Dedifferentiated amniotic fluid mesenchymal stem cell (primary cell): ENCODE results near the gene ANXA4.
"Not testable (repeated sequence)": the region's sequence is repeated elsewhere in the genome, so short reads cannot be mapped to it uniquely, and the experiment has no call there.

ENCODE experiments used
- DNase-seq: peaks from one replicate; pipeline ENCODE4 v3.0.0-alpha.2; 2016; ENCODE audit errors: extremely low spot score

ANXA4 gene

DNA sequence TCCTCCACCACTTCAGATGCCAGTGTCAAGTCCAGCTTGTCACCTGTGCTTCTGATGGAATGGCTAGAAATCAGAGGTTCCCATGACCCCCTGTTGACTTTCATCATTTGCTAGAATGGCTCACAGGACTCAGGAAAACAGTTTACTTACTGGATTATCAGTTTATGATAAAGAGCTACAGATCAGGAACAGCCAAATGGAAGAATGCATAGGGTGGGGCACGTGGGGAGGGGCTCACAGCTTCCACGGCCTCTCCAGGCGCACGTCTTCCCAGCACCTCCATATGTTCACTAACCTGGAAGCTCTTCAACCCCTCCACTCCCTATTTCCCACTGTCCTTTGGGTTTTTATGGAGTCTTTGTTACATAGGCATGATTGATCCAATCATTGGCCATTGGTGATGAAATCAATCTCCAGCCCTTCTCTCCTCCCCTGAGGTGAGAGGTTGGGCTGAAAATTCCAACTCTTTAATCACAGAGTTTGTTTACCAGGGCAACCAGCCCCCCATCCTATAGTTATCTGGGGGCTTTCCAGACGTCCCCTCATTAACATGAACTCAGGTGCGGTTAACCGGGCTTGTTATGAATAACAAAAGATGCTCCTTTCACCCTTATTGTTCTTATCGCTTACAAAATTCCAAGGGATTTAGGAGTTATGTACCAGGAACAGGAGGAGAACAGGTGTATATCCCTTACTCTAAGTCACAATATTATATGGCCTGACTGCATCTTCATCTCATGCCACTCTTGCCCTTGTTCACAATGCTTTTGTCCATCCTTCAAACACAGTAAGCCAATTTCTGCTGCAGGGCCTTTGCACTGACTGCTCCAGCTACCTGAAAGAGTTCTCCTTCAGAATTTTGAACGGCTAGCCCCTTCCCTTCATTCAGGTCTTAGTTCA, 35.2 kb downstream of the ANXA4 start:
- no peak for DNase-seq

DNA sequence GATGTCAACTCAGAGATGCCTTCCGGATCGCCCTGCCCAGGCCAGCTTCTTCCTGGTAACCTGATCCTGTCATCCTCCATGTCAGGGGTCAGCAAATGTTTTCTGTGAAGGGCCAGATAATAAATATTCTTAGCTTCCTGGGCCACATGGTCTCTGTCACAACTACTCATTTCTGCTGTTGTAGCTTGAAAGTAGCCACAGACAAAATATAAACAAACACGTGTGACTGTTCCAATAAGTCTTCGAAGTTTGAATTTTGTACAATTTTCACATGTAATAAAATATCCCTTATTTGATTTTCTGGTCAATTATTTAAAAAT, 35.8 kb downstream of the ANXA4 start:
- DNase-seq: no peak

DNA sequence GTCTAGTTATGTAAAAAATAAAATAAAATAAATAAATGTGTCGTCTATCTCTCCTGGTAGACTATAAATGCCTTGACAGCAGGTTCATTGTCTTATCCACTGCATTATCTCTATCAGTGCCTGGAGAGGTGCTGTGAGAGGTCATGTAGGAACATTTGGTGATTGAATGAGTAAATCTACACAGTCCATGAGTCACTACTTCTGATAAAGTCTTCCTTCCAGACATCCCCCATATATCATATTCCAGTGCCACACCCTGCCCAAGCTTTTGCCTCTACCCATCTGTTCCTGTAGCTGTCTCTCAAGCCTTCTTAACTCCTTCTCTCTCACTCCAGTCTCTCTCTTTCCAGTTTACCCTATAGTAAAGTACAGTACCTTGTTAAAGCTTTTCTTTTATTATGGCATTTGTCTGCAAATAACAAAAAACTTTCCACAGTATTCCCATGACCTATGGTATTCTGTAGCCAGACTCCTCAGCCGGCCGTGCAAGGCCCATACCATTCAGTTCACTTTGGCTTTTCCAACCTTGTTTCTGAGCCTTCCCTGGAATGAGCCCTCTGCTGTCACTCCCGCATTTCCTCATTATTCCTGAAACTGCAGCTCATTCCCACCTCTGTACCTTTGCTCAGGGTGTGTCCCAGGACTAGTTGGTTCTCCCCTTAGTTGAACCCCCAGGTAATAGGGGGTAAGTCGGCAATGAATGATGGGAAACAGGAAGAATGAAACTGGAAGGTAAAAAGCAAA, 37.5 kb downstream of the ANXA4 start:
- DNase-seq: no peak

DNA sequence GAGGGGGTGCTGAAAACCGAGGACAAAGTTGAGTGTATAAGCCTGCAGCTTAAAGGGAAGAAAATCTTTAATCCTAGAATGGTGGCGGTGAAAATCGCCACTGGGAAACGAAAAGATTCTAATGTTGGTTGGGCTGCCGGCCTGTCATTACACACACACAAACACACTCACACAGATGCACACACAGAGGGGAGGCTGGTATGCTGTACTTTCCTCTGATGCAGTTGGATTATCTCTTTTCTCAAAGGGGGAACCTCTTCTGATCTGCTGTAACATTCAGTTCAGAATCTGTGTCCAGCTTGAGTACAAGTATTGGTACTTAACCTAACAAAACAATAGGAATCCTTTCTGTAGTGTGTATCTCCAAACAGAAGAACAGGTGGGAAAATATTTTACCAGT, 39.0 kb downstream of the ANXA4 start:
- DNase-seq: no peak

DNA sequence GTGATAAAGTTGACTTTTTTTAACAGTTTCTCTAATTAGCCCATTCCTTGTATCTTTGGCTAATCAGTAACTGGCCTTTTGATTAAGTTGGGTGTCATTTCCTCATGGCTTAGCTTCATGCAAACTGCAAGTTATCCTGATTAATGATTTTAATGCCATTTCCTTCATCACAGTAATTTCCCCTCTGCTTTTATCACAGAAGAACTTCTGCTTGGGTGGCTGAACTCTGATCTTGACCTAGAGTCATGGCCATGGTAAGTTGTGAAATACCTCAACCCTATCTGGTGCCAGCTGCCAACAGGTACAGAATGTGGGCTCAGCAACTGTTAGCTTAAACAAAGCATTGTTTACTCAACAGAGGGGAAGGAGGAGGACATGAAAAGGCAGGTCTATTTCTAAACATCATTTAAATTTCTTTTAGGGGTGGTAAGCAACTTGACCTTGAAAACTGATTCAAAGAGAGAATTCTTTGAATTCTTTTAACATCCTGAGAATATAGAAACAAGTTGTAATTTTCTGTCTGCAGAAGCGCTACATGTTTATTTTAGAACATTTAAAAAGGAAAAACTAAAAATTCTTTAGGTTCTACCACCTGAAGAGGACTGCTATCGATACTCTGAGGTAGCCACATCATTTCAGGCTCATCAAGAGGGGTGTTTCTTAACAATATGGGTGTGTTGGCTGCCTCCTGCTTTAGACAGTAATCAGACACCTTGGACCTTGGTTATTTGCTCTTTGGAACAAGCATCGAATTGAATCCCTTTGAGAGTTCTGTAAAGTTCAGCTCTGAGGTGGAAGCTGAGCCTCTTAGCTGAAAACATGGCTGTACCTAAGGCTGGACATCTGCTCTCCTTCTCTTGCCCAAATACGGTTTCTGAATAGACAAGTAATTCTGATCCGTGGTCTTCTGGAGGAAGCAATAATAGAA, 39.7 kb downstream of the ANXA4 start:
- DNase-seq: no peak

DNA sequence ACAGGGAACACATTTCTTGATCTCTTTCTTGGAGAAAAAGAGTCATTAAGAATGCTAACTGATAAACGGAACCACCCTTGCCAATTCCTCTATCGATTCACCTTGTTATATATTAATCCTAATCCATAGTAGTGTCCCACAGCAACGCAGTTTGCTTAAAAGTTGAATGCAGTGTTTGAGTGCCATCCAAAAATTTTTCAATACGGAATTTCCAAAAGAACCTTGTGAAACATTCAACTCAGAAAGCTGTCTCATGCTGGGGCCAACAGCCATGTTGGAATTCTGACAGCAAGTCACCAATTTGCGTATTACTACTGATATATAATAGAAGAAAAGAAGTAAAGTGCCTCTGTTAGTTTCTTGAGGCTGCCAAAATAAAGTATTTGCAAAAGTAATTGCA, 42.3 kb downstream of the ANXA4 start:
- no peak for DNase-seq

DNA sequence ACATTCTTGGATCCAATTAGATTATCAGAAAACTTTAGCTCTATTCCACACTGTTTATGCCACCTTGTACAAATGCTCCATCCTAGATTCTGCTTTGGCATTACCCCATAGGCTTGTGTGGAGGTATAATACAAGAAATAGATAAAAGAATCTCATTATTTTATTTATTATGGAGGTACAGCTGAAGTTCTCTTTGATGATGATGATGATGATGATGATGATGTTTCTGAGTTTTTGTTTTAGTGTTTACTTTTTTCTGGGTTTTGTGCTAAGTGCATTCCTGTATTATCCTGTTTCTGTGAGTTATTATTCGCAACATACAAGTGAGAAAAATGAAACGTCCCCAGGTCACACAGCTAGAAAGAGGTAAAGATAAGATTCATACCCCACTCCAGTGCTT, 43.4 kb downstream of the ANXA4 start:
- DNase-seq: no peak

DNA sequence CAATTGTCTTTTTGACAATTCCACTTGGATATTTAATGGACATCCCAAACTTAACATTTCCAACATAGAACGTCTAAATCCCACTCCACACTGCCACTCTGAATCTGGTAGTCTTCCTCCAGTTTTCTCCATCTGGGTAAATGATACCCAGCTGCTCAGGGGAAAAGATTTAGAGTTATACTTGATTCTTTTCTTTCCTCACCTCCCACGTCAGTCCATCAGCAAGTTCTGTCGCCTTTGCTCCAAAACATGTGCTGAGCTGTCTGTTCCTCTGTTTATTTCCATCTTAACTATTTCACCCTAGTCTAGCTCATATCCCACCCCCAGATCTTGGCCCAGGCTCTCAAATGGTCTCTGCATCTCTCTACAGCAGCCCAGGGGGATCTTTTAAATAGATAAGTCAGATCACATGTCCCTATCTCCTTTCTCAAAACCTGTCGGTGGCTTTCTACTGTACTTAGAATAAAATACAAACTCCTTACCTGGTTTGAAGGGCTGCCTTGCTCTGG, 44.2 kb downstream of the ANXA4 start:
- no peak for DNase-seq

DNA sequence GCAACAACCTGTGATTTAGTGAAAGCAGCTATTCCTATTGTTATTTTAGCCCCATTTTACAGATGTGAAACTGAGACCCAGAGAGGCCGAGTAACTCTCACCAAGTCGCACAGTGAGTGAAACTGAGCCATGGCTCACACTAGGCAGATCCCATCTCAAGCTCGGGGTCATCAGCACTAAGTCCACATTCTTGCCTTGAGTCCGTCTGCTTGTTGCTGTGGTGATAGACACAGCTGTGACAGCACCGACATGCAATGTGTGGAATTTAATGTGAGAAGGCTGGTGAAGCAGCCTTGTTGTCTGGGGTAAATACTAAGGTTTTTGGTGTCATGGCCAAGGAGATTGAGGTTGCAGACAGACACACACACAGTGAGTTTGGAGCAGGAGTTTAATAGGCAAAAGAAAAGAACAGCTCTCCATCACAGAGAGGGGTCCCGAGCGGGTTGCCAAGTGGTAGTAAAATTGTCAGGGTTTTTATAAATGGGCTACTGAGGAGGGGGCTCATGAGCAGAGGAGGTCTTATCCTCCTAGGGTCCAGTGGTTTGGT, 47.3 kb downstream of the ANXA4 start:
- DNase-seq: peak; percentile 88

DNA sequence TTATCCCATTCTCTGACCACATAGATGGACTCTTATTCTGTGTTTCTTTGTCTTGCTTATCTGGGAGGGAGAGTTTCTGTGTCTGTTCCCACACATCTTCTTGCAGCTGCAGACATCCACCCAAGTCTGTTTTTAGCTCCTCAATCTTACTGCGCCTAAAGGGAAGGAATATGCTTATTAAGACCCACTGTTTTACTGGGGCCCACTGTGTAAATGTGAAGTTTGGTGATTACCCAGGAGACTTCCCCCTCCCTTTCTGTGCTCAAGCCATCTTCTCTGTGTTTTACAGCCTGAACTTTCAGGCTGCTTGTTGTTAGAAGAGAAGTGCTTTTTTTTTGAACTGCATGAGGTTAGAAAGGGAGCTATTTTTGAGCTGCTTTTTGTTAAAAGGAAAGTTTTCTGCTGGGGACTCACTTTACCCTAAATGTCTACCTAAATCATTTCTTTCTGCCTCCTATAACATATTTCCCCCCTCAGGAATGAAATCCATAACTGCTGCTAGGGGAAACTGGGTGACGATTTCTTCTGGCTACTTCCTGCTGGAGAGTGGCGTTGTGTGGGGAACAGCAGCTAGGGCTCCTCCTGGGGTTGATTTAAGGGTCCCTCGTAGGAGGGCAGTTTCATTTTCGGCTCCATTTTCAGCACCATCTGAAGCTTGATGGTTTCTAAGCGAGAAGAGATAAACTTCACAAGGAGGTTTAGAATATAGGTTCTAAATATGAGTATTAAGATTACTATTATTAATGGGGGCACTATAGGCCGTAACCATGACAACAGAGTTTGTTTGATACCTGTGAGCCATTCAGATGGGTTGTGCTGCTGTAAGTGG, 48.1 kb downstream of the ANXA4 start:
- no peak for DNase-seq

DNA sequence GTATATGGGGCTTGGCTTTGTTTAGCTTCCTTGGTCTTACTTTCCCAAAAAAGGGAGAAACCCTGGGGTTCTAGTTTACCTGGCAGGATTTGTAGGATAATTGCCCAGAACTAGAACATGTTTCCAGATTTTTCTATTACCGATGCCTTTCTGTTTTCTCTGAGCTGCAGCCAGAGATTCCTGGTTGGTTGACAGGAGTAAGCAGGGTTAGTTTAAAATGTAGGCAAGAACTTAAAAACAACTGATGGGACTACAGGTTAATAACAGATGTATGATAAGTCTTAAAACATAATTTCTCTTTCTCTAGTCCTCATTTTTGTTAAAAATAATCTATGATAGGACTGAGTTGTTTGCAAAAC, 48.6 kb downstream of the ANXA4 start:
- no peak for DNase-seq

DNA sequence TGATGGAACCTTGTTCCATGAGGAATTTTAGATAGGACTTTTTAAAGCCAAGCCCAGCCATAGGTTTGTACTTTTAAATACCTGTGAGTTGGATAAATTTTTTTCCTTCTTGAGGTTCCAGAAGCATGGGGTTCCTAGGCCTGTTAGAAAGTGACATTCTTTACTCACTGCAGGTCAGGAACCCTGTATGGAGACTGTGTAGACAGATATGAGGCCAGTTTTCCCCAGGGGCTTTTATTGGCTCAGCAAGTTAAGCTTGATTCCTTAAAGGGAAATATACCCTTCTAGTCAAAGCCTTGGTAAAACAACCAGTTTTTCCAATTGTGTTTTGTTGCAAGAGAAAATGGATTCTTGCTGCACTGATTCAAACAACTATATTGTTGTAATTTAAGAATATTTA, 49.1 kb downstream of the ANXA4 start:
- DNase-seq: no peak

DNA sequence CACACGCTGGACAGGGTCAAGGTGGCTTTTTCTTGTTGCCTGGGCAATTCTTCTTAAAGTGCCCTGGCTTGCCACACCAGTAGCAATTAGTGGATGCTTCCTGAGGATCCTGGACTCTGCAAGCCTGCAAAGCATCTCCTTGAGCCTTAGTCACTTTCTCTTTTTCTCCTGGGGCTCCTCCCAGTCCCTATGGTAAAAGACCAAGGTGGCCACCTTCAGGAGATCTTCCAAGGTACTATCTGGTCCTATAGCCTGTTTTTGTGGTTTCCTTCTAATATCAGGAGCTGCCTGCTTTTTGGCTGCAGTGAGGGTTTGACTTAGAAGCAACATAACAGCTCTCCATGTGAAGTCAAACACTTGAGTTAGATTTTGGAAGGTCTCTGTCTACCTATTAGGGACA, 54.2 kb downstream of the ANXA4 start:
- no peak for DNase-seq

DNA sequence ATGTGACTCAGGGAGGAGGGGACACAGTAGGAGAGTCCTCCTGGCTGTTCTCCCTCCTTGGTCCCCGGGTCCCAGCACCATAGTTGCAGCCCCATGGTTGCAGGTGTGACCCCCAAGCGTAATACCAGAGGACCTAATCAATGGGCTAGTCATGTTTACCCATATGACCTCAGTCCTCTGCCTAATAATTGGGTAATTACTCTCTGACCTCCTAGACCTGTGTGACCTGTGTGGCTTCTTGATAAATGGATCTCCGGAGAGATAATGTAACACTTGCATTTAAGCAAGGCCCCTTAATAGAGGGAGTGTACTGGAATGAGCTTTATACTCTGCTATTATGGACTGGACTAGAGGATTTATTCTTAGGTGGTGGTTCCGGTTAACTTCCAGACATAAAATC, 55.3 kb downstream of the ANXA4 start:
- no peak for DNase-seq

DNA sequence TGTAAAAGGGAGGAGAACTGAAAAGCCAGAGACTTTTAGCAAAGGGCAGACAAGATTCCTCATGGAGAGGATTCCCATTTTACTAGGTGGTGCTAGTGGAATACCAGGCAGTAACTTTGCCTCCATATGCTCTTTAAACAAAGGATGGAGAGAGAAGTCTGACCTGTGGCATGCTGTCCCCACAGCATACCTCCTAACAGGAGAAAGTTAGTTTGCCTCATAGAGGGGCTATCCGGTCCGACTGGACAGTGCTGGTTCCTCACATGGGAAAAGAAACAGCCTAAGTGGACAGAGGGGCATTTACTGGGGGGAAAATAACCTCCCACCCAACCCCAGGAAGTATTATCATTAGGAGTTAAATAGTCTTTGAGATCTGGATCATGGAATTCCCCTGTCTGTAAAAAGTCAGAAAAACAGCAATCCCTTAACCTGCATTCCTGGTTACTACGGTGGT, 55.9 kb downstream of the ANXA4 start:
- peak; percentile 36 for DNase-seq

DNA sequence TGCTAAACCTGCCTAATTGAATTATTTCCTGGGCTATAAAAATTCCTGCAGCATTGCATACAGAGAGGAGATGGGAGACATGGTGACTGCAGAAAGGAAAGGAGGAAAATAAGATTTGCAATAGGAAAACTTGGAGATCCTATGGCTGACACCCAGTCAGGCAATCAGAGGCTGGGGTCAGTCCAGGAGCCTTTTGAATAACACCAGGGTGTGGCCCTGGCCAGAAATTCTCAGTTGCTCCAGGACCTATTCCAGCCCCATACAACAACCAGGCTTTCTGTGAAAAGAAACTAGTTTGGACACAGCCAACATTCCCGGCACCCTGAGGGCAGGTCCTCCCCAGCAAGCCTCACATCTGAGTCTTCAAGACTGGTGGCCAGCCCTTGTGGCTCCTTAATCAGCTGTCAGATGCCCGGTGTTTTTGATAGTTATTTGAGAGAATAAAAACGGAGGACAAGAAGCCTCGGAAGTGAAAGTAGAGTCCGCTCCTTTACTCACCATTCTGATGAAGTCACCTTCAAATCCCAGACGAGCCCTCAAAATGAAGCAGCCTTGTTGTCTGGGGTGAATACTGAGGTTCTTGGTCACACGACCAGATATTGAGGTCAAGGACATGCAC, 56.5 kb downstream of the ANXA4 start:
- no peak for DNase-seq

DNA sequence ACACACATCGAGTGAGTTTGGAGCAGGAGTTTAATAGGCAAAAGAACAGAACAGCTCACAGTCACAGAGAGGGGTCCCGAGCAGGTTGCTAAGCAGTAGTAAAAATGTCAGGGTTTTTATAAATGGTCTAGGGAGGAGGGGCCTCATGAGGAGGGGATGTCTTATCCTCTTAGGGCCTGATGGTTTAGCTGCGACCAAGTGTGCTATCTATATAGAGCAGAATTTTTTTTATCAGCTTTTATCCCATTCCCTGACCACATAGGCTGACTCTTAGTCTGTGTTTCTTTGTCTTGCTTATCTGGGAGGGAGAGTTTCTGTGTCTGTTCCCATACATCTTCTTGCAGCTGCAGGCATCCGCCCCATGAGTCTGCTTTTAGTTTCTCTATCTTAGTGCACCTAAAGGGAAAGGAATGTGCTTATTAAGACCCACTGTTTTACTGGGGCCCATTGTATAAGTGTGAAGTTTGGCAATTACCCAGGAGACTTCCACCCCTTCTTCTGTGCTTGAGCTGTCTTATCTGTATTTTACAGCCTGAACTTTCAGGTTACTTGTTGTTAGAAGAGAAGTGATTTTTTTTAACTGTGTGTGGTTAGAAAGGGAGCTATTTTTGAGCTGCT, 57.1 kb downstream of the ANXA4 start:
- DNase-seq: no peak

DNA sequence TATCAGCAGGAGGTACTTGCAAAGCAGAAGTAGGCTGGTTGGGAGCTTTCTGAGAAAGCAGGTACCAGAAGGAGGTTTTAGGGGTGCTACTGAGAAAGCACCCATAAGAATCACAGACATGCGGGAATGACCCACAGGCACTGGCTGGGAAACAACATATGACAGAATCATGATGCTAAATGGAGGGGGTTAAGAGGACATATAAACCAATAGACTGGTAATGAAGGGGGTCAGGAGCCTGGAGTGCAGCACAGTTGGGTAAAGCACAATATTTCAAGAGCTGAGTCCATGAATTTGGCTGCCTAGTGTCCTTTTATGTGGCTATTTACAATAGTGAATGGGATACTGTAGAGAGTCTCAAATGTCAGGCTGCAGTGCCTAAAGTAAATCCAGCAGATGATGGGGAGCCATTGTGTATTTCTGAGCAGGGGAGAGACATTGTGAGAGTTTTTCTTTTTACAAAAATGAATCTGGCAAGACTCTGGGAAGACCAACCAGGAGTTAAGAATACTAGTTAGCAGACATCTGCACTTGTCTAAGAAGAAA, 59.9 kb downstream of the ANXA4 start:
- no peak for DNase-seq

DNA sequence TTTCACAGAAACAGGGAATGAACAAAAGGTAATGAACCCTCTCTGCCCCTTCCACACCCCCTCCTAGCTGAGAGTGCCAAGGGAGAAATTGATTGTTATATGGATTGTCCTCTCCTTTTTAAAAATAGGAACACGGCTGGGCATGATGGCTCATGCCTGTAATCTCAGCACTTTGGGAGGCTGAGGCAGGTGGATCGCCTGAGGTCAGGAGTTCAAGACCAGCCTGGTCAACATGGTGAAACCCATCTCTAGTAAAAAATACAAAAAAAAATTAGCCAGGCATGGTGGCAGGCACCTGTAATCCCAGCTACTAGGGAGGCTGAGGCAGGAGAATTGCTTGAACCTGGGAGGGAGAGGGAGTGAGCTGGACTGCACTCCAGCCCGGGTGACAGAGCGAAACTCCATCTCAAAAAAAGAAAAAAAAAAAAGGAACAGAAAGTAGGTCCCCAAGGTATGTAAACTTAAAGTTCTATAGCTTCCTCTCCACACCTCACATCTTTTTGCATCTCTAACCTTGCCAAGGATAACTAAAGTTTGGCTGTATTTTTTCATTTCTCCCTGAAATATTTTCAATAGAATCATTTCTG, 60.9 kb downstream of the ANXA4 start:
- not testable (repeated sequence) for DNase-seq
